Cortex of kidney (tissue), 1 donor: Measurements from ENCODE around the gene CD96.

Experiments used
- DNase-seq: peaks from one replicate; lab custom pipeline; 2025; lab: John Stamatoyannopoulos, UW

CD96 gene

DNA sequence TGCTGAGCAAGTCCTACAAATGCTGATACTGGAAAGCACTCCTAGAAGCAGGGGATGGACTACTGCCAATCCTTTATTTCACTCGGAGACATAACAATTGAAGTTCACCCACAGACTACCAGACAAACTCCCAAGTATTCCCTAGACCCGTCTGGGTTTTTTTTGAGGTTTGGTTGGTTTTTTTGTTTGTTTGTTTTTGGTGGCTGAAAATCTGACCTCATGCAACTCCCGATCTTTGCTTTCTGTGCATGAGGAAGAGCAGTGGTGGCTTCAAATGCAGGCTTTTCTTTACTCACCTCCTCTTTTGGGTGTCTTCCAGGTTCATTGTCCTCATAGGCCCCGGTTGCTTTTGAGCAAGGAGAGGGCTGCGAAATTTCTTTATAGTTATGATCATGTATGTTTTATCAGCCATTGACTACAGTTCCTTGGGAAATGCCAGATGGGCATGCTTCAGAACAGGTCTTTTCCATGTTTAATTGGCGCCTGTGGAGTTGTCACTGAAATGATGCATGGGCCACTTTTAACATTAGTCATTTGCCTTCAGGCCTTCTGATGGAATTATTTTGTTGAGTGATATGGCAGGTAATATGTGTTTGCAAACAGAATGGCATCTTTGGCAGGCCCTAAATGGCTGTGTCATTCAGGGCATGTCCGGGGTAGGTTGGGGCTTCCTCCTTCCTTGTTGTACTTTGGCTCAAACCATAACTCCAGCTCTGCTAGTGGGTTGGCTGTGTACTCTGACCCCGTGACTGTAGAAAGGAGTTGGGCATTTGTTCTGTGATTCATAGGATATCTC, 134.4 kb downstream of the CD96 start:
- DNase-seq = no peak

DNA sequence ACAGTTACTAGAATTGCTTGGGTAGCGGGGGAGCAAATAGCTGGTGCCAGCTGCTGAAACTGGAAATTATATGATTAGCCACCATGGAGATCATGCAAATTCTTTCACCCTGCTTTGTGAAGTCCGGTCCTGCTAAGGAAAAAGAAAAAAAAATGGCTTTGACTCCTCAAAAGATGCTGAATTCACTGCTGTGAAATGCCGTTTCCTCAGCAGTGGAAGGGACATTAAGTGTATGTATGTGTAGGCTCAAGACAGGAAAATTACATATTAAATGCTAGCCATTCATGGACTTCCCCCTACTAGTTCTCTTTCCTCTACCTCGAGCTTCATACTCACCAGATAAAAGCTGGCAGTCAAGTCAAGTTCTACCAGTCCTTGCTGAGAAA, 135.0 kb downstream of the CD96 start:
- no peak for DNase-seq

DNA sequence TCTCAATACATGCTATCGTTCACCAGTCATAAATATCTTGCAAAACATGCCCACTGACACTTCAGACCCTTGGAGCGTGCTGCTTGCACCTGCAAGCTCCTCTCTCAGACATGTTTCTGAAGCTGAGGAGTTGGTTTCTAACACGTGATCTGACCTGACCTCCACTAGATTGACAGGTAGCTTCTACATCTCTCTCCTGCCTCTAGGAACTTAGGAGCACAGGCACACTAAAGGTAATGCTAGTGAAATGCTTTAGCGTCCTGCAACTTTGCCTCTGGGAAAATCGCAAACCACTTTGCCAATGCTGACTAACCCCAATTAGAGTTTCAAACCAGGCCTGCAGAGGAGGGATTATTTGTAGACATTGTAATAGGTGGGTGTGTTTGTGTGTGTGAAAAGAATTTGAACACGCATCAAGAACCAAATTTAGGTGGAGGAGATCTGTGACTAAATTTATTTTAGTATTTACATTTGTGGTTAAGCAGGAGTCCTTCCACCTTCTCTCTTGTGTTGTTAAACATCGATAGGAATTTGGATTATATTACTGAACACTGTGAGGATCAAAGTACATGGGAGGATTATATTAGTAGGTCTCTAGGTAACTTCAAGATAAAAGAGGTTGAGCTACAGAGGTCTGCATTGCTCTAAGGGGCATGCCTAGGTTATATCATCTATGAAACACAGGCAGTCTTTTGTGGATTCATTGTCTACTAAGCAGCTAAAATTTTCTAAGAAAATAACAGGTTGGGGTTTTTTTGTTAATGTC, 139.8 kb downstream of the CD96 start:
- no peak for DNase-seq

DNA sequence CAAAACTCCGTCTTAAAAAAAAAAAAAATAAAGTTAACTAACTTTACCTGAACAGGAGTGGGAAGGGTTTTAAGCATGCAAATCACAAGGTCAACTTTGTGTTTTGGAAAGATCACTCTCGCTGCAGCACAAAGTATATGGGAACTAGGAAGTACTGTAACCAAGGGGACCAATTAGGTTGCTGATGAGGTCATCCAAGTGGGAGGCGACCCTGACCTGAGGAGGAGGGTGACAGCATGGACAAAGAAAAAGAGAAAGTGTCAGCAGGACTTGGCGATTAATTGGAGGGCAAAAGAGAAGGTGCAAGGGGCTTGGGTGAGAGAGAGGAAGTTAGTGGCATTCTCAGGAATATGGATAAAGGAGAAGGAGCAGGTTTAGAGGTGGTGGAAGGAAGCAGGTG, 142.6 kb downstream of the CD96 start:
- DNase-seq = no peak

DNA sequence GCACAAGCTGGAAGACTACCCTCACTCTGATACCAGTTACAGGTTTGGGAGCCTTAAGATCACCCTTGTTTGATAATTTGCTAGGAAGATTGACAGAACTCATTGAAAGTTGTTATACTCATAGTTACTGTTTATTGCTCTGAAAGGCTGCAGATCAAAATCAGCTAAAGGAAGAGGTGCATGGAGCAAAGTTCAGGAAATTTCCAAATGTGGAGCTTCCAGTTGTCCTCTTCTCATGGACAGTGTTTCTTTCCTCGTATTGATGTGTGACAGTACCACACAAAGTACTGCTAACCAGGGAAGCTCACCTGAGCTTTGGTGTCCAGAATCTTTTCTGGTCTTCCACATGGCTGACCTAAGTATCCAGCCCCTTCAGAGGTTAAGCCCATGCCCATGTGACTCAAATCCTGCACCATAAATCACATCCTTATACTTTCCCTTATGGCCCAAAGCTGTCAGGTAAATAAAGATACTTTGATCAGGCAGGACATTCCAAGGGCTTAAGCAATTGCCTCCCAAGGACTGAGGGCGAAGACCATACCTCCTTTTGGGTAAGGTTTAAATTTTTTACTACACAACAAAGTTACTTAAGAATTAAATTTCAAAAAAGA, 146.3 kb downstream of the CD96 start:
- no peak for DNase-seq

DNA sequence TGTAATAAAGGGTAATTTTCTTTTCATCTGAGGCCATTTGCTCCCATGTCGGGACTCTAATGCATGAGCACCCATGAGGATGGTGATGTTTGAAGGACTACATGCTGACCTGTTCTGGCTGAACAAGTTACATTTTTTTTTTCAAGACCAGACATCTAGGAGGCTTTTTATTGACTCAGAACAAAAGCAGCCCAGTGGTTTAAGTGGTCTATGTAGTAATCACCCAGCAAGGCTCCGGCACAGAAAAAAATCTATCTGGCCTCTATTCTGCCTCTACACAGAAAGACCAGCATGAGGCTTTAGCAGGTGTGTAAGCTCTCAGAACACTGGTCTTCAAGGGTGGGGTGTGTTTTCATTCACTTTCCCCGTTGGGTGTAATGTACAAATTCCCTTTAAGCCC, 148.2 kb downstream of the CD96 start:
- no peak for DNase-seq

DNA sequence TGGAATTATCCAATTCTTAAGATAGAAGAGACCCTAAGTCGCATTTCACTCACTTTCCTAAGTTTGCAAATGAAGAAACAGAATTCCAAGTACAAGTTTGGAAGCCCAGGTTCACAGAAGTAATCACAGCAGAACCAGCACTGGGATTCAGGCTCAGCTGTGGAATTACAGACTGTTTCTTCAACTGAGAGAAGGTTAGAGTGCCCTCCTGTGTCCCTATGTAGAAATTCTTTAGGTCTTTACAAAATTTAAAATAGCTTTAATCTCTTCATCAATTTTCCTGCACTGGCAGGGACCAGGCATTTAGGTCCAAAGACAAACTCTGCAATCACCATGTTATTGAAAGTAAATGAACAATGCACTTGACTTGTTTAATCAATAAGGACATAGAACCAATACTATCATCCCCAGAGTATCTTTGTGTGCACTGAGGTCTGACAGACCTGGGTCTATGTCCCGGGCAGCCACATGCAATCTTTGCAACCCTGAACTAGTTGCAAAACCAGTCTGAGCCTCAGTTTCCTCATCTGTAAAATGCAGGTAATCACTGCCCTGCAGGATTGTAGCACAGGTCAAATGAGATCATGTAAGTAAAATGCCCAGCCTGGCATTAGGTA, 149.4 kb downstream of the CD96 start:
- no peak for DNase-seq

DNA sequence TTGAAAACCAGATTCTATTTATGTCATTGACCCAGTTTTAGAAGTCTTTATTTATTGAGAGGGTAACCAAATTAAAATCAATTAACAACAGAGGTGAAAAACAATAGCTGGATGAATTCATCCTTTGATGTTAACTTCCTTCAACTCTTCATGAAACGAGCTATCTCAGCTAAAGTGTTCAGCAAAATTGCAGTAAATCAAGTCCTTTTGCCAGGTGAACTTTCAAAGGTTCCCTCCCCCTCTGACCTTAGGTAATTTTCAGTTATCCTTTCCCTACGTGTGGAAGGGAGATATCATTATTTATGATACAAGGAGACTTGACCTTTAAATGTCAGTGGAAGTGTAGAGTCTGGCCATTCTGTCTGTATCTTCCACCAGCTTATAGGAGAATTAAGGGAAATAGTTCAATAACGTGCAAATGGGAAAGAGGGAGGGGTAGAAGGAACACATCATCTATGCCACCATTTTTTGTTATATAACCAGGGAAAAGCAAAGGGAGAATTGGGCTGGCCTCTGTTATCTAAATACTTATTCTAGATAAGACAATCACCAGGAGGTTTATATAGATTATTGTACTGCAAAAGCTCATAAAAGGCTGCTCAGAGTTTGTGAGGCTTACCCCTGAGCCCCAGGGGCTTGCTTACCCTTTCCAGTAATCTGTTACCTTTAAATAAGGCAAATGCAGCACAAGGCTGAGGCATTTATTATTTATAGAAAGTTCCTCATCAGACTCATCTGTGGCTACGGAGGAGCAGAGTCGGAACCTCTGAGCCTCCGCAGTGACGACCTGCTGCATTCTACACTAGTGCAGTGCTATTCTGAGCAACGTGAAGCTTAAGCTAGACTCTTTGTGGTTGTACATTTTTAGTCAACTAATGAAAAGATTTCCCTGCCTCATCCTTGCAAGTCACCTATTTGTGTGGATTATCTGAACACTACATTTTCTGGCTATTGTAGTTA, 150.9 kb downstream of the CD96 start:
- DNase-seq = no peak

DNA sequence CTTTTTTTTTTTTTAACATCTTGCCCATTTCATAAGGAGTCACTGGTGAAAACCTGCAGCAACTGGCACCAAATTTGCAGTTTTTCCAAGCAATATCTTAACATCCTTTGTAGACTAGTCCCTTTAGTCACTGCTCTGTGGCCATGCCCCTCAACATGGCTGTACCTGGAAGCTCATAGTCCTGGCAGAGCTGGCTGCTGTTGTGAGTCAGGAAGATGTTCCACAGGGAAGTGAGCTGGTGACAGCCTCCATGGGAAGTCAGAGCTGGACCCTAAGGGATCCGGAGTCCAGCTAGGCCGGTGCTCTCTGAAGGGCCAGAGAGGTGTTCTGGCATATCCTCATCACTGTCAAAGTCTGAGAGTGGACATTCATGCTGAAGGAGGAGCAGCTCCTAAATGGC, 152.5 kb downstream of the CD96 start:
- no peak for DNase-seq

DNA sequence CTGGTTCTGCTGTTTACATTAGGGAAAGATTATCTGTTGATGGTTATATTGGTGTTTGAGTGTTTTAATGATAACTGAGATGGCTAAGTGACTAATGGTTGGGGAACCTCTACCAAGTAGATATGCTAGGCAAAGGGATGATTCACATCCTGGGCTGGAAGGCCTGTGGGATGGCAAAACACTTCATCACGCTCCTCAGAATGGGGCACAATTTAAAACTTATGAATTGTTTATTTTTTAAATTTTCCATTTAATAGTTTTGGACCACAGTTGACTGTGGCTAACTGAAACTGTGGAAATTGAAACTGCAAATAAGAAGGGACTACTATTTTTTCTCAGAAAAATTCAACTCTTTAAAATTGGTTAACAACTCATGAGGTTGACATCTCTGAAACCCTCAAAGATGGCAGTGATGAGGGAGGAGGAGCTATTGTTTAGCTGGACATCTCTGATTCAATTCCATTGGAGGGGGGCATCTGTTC, 153.7 kb downstream of the CD96 start:
- DNase-seq = no peak

DNA sequence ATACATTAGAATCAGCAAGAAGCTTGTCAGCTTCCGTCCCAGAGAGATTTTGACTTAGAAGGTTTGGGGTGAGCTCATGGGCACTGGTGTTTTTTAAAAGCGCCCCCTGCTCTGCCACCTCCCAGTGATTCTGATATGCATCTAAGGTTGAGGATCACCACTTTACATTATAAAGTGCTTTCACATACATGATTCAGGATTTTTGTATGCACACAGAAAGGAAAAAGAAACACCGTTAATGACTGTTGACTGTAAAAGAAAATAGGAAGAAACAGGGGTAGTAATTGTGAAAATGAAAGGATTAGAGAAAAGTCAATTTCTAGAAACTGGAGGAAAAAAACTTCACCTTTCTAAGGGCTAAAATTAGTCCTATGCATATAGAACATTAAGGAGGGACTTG, 158.1 kb downstream of the CD96 start:
- DNase-seq = no peak

DNA sequence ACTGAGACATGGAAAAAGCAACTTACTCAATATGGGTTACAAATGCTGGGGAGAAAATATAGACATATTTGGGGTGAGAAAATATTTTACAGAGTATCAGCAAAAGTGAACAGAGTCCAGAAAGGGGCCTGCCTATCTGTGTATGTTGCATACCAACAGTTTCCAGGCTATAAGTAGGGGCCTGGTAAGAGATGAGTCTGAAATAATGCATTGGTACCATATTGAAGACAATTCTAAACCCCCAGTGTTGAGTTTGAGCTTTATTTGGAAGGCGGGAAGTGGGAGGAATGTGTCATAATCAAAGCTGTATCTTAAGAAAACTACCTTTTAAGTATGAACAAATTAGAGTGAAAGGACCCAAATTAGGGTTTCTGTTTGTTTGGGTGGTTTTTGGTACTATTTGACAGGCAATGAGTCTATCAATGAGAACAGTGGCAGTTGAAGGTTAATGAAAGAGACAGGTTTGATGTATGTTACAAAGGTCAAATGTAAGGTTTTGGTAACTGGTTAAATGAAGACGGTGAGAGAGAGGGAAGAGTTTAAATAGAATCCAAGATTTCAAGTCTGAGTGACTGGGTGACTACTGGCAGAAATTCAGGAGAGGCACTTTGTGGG, 159.4 kb downstream of the CD96 start:
- DNase-seq = no peak
